HG02759 (cell line): Measurements from ENCODE around the gene KCNJ4.
"Not testable (repeated sequence)": the region's sequence is repeated elsewhere in the genome, so short reads cannot be mapped to it uniquely, and the experiment has no call there.

ENCODE experiments used
- ATAC-seq: cut with Tn5 transposase; IDR thresholded peaks from one replicate; pipeline ENCODE4 v1.9.1; 2021; ENCODE audit warnings: mild to moderate bottlenecking, moderate library complexity; ENCODE audit not compliant: unreplicated experiment

The KCNJ4 gene

GRCh38 chr22:38471237-38471636 lies 16.2 kb upstream of the KCNJ4 start:
- ATAC-seq = no peak

- not testable (repeated sequence) for ATAC-seq
These were observed 15.2 kb upstream of the KCNJ4 start for GRCh38 chr22:38470179-38470578.

DNA sequence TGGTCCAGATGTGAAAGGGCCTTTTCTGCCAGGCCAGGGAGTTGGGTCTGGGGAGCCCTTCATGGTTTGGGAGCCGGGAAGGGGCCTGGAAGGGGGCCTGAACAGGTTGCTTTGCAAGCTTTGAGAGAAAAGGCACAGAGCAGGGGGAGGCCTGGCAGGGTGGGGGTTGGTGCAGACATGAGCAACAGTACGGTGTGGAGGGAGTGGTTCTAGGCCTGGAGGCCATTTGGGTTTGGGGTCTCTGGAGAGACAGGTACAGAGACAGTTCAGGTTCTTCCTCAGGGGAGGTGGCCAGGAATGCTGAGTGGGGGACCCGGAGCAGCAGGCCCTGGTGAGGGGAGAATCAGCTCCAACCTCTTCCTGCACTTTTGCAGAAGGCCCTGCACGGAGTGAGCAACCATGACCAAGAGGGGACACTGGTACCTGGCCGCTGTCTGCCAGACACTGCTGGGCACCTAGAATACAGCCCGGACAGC lies 14.3 kb upstream of the KCNJ4 start:
- ATAC-seq = no peak

GRCh38 chr22:38468443-38469305 lies 13.7 kb upstream of the KCNJ4 start:
- no peak for ATAC-seq

GRCh38 chr22:38467904-38468442 lies 13.0 kb upstream of the KCNJ4 start, which contains the start of gene KDELR3:
Gene KDELR3, plus strand, starts transcription at chr22:38468096. Its CDS starts 138 bp downstream, at chr22:38468234.
- ATAC-seq = no peak

GRCh38 chr22:38467438-38467903 lies 12.5 kb upstream of the KCNJ4 start:
- ATAC-seq = no peak

GRCh38 chr22:38465673-38466490 lies 10.9 kb upstream of the KCNJ4 start:
- ATAC-seq = no peak

GRCh38 chr22:38464992-38465672 lies 10.1 kb upstream of the KCNJ4 start:
- ATAC-seq = no peak

DNA sequence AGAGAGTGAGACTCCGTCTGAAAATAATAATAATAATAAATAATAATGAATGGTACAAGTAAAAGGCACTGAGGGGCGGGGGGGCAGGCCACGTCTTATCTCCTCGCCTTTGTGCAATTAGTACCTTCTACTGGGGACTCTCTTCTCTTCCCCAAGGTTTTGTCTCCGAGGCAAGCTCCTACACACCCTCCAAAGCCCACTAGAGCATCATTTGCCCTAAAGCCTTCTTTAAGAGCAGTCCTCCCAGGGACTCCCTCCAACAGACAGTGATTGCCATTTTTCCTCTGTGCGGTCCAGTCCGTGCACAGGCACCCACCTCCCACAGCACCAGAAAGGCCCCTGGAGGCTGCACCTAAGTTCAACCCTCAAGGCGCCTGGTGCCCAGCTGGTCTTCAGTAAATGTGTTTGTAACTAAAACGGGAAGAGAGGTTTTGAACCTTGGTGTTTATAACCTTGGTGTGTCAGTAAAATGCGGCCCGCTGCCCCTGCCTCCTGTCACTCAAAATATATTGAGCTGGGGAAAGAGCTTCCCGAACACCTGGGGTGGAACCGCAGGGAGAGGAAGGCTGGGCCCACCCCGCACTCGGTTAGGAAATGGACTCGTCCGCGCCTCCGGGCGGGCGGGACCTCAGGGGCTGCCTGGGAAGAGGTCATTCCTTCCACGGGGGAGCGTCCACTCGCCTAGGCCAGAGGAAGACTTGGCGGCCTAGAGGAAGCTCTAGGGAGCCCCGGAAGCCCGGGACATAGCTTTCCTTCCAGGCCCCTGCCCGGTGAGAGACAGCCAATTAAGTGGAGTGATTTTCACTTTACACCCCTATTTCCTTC lies 8.2 kb upstream of the KCNJ4 start:
- ATAC-seq = no peak

DNA sequence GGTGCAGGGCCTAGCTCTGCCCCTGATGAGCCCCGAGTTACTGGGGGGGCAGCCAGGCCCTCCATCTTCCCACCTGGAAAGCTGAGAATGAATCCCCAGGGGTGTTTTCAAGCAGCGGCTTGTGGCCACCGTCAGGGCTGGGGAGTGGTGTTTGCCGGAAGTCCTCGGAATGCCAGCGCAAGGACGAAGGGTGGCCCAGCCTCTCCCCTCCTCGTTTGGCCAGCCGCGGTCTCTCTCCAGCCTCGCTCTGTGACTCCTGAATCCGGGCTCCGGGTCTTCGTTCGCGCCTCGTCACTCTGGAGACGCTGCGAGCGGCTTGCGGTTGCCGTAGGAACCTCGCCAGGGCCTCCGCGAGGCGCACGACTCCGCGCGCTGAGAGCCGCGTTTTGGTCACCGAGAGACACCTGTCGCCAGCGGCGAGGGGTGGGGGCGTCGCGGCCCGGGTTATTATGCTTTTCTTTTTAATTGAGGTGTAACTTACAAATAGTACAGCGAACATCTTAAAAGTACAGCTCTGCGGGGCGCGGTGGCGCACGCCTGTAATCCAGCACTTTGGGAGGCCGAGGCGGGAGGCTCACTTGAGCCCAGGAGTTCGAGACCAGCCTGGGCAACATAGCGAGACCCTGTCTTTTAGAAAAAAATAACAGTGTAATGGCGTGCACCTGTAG lies 6.5 kb upstream of the KCNJ4 start:
- ATAC-seq = no peak

DNA sequence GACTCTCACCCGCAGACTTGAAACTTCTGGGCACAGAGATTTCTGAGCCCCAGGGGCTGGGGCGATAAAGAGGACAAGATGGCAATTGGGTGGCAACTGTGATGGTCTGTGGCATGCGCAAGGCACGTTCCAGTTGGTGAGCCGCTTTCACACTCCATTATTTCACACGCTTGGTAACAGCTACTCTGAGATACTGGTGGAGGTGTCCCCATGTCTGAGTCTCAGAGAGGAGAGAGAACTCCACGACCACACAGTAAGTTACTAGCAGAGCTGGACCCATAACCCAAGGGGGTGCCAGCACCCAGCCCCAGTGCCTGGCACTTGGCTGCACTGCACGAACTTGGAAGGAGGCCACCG lies 6.0 kb upstream of the KCNJ4 start:
- no peak for ATAC-seq

DNA sequence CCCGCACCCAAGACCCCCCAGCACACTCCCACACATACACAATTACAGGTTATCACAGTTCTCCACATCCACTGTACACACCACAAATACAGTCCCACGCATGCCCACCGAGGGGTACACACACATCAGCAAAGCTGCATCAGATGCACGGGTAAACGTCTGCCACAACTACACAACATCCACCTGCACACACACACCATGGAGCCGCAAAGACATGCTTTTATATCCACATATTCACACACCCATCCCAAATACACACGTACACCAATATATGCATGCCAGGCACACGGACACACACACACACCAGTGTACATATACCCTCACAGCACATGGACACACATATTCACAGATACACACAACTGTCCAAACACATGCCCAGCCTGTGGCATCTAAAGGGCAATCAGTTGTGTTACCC lies 5.4 kb upstream of the KCNJ4 start:
- no peak for ATAC-seq

DNA sequence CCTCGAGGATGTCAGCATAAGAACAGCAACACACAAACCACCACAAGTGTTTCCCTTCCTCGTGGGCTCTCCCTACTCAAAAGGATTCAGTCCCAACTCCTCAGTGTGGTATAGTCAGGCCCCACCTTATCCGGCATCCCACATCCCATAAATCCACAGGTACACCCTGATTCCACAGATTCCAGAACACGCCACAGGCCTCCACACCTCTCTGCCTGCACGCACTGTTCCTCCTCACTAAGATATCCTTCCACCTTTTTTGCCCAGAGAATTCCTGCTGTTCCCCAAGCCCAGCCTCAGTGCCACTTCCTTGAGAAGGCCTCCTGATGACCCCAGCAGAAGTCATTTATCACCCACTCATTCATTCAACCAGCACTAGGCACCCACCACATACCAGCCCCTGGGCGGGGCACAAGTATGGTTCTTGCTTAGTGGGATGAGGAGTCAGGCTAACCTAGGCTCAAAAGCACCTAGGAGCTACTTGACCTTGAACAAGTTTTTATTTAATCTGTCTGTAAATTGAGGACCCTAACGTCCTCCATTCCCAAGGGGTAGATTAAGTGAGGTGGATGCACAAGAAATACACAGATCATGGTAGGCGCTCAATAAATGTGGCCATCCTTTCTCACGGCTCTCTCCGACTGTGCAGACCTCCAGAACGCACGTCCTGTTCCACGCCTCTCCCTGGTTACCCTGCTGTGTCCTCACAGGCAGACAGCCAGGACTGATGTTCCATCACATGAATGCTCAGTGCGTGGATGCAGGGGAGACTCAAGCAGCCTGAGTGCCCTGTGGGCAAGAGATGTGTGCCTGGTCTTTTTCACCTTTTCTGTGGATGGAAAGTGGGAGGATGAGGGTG lies 2.1 kb upstream of the KCNJ4 start:
- ATAC-seq = no peak

DNA sequence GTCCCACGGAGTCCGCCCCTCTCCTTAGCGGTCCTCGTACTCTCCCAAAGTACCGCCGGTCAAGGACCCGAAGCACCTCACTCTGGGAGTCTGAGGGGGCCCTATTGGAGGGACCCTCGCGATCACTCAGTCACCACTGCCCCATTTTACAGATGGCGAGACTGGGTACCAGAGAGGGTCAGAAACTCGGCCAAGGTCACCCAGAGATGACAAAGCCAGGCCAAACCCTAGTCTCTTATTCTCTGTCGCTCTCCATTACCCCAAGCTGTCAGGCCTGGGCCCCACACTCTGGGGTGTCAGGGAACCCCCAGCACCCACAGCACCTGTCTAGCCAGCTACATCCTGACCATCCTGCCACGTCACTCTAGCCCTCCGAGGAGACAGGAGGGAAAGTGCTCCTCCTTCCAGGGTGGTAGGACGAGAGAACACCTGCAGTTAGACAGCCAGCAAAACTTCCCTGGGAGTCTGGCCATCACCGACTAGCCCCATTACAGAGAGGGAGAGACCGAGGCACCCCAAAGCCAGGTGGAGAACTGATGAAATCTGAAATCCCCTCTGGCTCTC lies 1.4 kb upstream of the KCNJ4 start:
- no peak for ATAC-seq

DNA sequence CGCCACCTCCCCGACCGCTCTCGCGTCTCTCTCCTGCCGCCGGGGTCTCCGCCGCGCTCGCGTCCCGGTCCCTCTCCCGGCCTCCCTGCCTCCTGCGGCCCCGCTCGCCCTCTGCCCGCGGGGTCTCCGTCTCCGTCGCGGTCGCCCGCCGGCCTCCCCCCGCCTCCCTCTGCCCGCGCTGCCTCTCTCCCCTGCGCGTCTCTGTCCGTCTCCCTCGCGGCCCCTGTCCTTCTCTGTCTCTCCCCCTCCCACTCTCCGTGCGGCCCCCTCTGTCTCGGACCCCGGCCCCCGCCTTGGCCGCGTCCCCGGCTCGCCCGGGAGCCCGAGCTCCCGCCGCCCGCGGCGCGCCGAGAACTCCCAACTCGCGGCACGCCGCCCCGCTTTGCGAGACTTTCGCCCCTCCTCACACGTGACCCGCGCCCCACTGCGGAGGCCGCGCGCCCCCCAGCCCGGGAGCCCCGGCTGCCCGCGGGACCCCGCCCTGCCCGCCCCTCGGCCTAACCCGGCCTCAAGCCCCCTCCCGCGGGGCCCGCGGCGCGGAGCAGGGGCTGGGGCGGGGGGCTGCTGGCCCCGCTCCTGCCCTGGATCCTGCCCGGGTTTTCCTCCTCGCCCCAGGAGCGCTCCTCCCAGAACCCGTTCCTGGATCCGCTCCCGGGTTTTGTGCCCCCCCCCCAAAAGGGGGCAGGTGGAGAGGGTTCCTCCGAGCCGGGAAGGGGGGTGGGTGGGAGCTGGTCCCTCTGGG lies 702 bp upstream of the KCNJ4 start:
- ATAC-seq = no peak

- no peak for ATAC-seq
These were observed 485 bp downstream of the KCNJ4 start for GRCh38 chr22:38454353-38455075.

DNA sequence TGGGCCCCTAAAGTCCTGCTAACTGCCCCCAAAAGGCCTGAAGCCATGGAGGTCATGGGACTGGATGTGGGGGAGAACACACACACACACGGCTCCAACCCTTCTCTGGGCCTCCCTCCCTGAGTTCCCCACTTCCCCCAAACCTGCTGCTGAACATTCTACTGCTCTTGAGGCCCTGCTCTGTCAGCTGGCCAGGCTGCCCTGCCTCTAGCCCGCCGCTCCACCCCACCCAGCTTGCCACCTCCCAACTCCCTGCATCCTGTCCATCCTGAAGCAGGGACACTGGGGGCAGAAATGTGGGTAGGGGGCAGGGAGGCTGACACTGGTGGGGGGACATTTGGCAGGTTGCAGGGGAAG lies 1.0 kb downstream of the KCNJ4 start:
- no peak for ATAC-seq
